ENCODE measurements around the gene ABHD5.

DNA sequence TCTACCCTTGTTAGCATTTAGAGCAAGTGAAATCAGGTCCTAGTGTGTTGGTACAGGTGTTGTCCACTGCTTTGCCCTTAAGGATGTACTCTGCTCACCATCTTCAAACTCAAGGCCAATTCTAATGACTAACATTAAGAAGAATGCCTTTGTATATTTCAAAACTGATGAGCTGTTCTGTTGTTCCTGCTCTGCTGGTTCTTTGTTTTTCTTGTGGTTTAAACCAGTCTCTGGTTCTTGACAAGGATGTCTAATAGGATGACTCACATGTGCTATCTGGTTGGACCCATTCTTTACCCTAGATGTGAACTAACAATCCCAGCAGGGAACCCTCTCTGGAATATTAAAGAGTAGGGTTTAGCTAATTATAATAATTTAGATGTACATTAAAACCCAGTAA, 17.3 kb downstream of the ABHD5 start:
- TF ChIP-seq POLR2A (IDR thresholded peaks at IDR 0.05; ENCODE audit: low read depth, low read length) (no peak), TAF1 (IDR thresholded peaks at IDR 0.05; ENCODE audit: borderline replicate concordance, low read depth, low read length) (no peak), POLR2AphosphoS5 (IDR thresholded peaks at IDR 0.05; ENCODE audit: low read depth, low read length) (no peak)
